SK-N-SH (cell line): ENCODE measurements around the gene SPRED2. TPM values are rescaled to one million over a fixed set of nuclear protein-coding genes. Genes with fewer than 3 reads are reported as not detected.

ENCODE experiments used
- CTCF ChIA-PET: fragments of 300-600, 350-600 bp; formaldehyde crosslinking; extraction: SDS; loops from one replicate; lab custom pipeline; 2021; lab: Yijun Ruan, JAX
- POLR2A ChIA-PET: fragments of 350-600 bp; sonication (Branson Sonifier 250); formaldehyde crosslinking; extraction: SDS; loops from one replicate; lab custom pipeline; 2020; ENCODE audit warnings: antibody characterized with exemption, inconsistent platforms; lab: Yijun Ruan, JAX
- DNase-seq: peaks from one replicate; pipeline ENCODE4 v3.0.0; 2012
- H2AFZ ChIP-seq: fragments of 200-600 bp; sonication (generic); 2 replicates; pipeline ENCODE4 v1.8.1; 2016; ENCODE audit warnings: antibody characterized with exemption, mild to moderate bottlenecking, low read depth
- H3F3A ChIP-seq: fragments of 200-600 bp; sonication (generic); replicated peaks from 2 replicates; pipeline ENCODE3; 2016; ENCODE audit warnings: antibody characterized with exemption, mild to moderate bottlenecking; ENCODE audit not compliant: insufficient read depth
- H3K27ac ChIP-seq, 2 experiments: fragments of 200-500 bp in 1 of 2; fragments of 200-600 bp in 1 of 2; sonication (Bioruptor generic) in 1 of 2; sonication (generic), shearing (Covaris generic) in 1 of 2; 2 replicates each; pipeline versions ENCODE4 v1.5.1 to v1.6.1; 2014 to 2016; ENCODE audit warnings: low read depth in 2 of 2, inconsistent platforms in 1 of 2, low read length in 1 of 2, mild to moderate bottlenecking in 1 of 2, mixed read lengths in 1 of 2
- H3K27me3 ChIP-seq: fragments of 200-600 bp; sonication (generic), shearing (Covaris generic); 2 replicates; pipeline ENCODE4 v1.6.1; 2016; ENCODE audit warnings: mixed run types; ENCODE audit not compliant: insufficient read depth
- H3K36me3 ChIP-seq, 2 experiments: fragments of 200-500 bp in 1 of 2; fragments of 200-600 bp in 1 of 2; sonication (Bioruptor generic) in 1 of 2; sonication (generic) in 1 of 2; replicated peaks in 1 of 2; 2 replicates each; pipeline versions ENCODE3 to v1.5.1; 2014 to 2016; ENCODE audit warnings: low read length in 1 of 2, mild to moderate bottlenecking in 1 of 2; ENCODE audit not compliant: insufficient read depth in 2 of 2, control insufficient read depth in 1 of 2
- H3K4me1 ChIP-seq, 2 experiments: fragments of 200-500 bp in 1 of 2; fragments of 200-600 bp in 1 of 2; sonication (Bioruptor generic) in 1 of 2; sonication (generic), shearing (Covaris generic) in 1 of 2; 2 replicates each; pipeline versions ENCODE4 v1.5.1 to v1.6.1; 2014 to 2016; ENCODE audit warnings: low read depth in 1 of 2, low read length in 1 of 2, mixed run types in 1 of 2; ENCODE audit not compliant: insufficient read depth in 2 of 2, control insufficient read depth in 1 of 2
- H3K4me2 ChIP-seq: fragments of 200-600 bp; sonication (generic), shearing (Covaris generic); 2 replicates; pipeline ENCODE4 v1.6.1; 2017; ENCODE audit warnings: mixed run types
- H3K4me3 ChIP-seq, 2 experiments: fragments of 200-500 bp in 1 of 2; fragments of 200-600 bp in 1 of 2; sonication (Bioruptor generic) in 1 of 2; sonication (generic), shearing (Covaris generic) in 1 of 2; 2 replicates each; pipeline versions ENCODE4 v1.5.1 to v1.8.1; 2014 to 2016; ENCODE audit warnings: low read depth in 2 of 2, inconsistent platforms in 1 of 2, low read length in 1 of 2, mild to moderate bottlenecking in 1 of 2, mixed read lengths in 1 of 2, moderate library complexity in 1 of 2
- H3K79me2 ChIP-seq: fragments of 200-600 bp; sonication (generic); 2 replicates; pipeline ENCODE4 v1.8.1; 2017; ENCODE audit warnings: mild to moderate bottlenecking; ENCODE audit not compliant: insufficient read depth
- H3K9ac ChIP-seq: fragments of 200-600 bp; sonication (generic); 2 replicates; pipeline ENCODE4 v1.6.1; 2017; ENCODE audit warnings: mixed run types
- H3K9me2 ChIP-seq: fragments of 200-600 bp; sonication (generic); 2 replicates; pipeline ENCODE4 v1.6.1; 2017; ENCODE audit warnings: mixed run types
- H3K9me3 ChIP-seq: fragments of 200-600 bp; sonication (generic); 2 replicates; pipeline ENCODE4 v1.6.1; 2017; ENCODE audit warnings: mixed run types, mild to moderate bottlenecking, moderate library complexity
- H4K20me1 ChIP-seq: fragments of 200-600 bp; sonication (generic); 2 replicates; pipeline ENCODE4 v1.6.1; 2017; ENCODE audit warnings: mild to moderate bottlenecking, mixed run types; ENCODE audit not compliant: insufficient read depth
- ELF1 ChIP-seq: IDR thresholded peaks from 2 replicates; pipeline ENCODE4 v1.4.0; 2012
- EP300 ChIP-seq, 2 experiments: IDR thresholded peaks; 2 replicates each; pipeline versions ENCODE4 v1.4.0 to v1.6.1; 2012; ENCODE audit warnings: borderline replicate concordance in 1 of 2, low read depth in 1 of 2, low read length in 1 of 2
- FOXM1 ChIP-seq: IDR thresholded peaks from 2 replicates; pipeline ENCODE4 v1.4.0; 2012; ENCODE audit warnings: low read depth, mild to moderate bottlenecking
- GATA2 ChIP-seq: sonication (generic); formaldehyde crosslinking; IDR thresholded peaks from 2 replicates; pipeline ENCODE4 v1.5.0; 2020; ENCODE audit warnings: mild to moderate bottlenecking, missing genetic modification reagents
- MEF2A ChIP-seq: IDR thresholded peaks from 2 replicates; pipeline ENCODE4 v1.4.0; 2012; ENCODE audit warnings: low read depth, borderline replicate concordance
- MXI1 ChIP-seq: IDR thresholded peaks from 2 replicates; pipeline ENCODE4 v1.6.1; 2012; ENCODE audit warnings: mild to moderate bottlenecking, low read depth, low read length, improper control_type of control experiment
- NFIC ChIP-seq: IDR thresholded peaks from 2 replicates; pipeline ENCODE4 v1.4.0; 2012; ENCODE audit warnings: borderline replicate concordance
- NRF1 ChIP-seq: IDR thresholded peaks from 2 replicates; pipeline ENCODE4 v1.6.1; 2012; ENCODE audit warnings: low read depth, mild to moderate bottlenecking, low read length
- REST ChIP-seq: IDR thresholded peaks from 2 replicates; pipeline ENCODE4 v1.6.1; 2012; ENCODE audit warnings: mild to moderate bottlenecking, low read depth, low read length, moderate library complexity
- SIN3A ChIP-seq: IDR thresholded peaks from 2 replicates; pipeline ENCODE4 v1.6.1; 2012; ENCODE audit warnings: low read depth, mild to moderate bottlenecking, low read length, moderate library complexity, borderline replicate concordance
- SMC3 ChIP-seq: IDR thresholded peaks from 2 replicates; pipeline ENCODE4 v1.6.1; 2012; ENCODE audit warnings: low read depth, low read length, improper control_type of control experiment
- TCF12 ChIP-seq: IDR thresholded peaks from 2 replicates; pipeline ENCODE4 v1.4.0; 2012
- TEAD4 ChIP-seq: IDR thresholded peaks from 2 replicates; pipeline ENCODE4 v1.4.0; 2012; ENCODE audit warnings: mild to moderate bottlenecking, borderline replicate concordance; ENCODE audit not compliant: insufficient read depth
- USF2 ChIP-seq: fragments of 150-350 bp; IDR thresholded peaks from 2 replicates; pipeline ENCODE4 v1.6.1; 2017; ENCODE audit warnings: antibody characterized with exemption, low read length, low read depth, borderline replicate concordance
- YY1 ChIP-seq: IDR thresholded peaks from 2 replicates; pipeline ENCODE4 v1.4.0; 2012; ENCODE audit warnings: low read depth, mild to moderate bottlenecking
- WGBS: methylation state at CpG from one replicate; pipeline ENCODE4 v1.1.6; 2017; ENCODE audit warnings: low lambda C conversion rate; 5-methylcytosine and 5-hydroxymethylcytosine counted together
- polyA plus RNA-seq, 3 experiments: library from polyadenylated mRNA; depleted of rRNA; stranded (reverse); fragments of >200 nt; gene quantifications; 2 replicates each; pipeline ENCODE4 v1.2.3, GENCODE V29; 2012
- TF ChIP-seq, protein P1 (sequence below): IDR thresholded peaks from 2 replicates; pipeline ENCODE4 v1.4.0; 2012; ENCODE audit warnings: low read depth, borderline replicate concordance
- TF ChIP-seq, protein P2 (sequence below): IDR thresholded peaks from 2 replicates; pipeline ENCODE4 v1.4.0; 2012; ENCODE audit warnings: low read depth
- TF ChIP-seq, protein P3 (sequence below): IDR thresholded peaks from 2 replicates; pipeline ENCODE4; 2012
- TF ChIP-seq, protein P4 (sequence below): fragments of 200-600 bp; sonication (generic); IDR thresholded peaks from 2 replicates; pipeline ENCODE4 v1.6.1; 2017; ENCODE audit warnings: antibody characterized with exemption, mild to moderate bottlenecking, moderate library complexity

Gene SPRED2
- polyA plus RNA-seq, 1 of the 3 experiments (the other 2 are of a cell fraction) = 21.9 TPM

- TF ChIP-seq NRF1 (no peak), TCF12 (no peak), MEF2A (no peak), MXI1 (peak; percentile 23), SIN3A (no peak), USF2 (no peak), GATA2 (peak; percentile 71), SMC3 (no peak)
- TF ChIP-seq, protein P1, sequence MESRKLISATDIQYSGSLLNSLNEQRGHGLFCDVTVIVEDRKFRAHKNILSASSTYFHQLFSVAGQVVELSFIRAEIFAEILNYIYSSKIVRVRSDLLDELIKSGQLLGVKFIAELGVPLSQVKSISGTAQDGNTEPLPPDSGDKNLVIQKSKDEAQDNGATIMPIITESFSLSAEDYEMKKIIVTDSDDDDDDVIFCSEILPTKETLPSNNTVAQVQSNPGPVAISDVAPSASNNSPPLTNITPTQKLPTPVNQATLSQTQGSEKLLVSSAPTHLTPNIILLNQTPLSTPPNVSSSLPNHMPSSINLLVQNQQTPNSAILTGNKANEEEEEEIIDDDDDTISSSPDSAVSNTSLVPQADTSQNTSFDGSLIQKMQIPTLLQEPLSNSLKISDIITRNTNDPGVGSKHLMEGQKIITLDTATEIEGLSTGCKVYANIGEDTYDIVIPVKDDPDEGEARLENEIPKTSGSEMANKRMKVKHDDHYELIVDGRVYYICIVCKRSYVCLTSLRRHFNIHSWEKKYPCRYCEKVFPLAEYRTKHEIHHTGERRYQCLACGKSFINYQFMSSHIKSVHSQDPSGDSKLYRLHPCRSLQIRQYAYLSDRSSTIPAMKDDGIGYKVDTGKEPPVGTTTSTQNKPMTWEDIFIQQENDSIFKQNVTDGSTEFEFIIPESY = no peak
Observed at GRCh38 chr2:65431421-65432226, 775 bp downstream of the SPRED2 start (continued).

- peaks cover 51% of the 10 kb centered on the region for H4K20me1 ChIP-seq
- peak overlapping the region; percentile 94 for H3K4me2 ChIP-seq
- ChIA-PET CTCF (interaction anchor here (0.9 to 6.8 kb wide), 5 partner anchors 28 to 165 kb away, joined by 3 to 30 read pairs (median 4); no protein-coding TSS in a partner anchor), POLR2A (no interaction called here)
- H3K27ac ChIP-seq = peak overlapping the region; percentile 76 to 89; a peak in 3 of 4 replicates
- H3K36me3 ChIP-seq = peaks cover 2 to 7% of the 10 kb centered on the region in 2 experiments
- no peaks in the 10 kb centered on the region for H3K9me2 ChIP-seq
- H3F3A ChIP-seq = peaks cover 20% of the 10 kb centered on the region
- H3K9me3 ChIP-seq = no peaks in the 10 kb centered on the region
- H3K4me3 ChIP-seq = peak overlapping the region; percentile 91 to 92
- peak overlapping the region; percentile 39; the same call in 1 of the 2 replicates for H2AFZ ChIP-seq
- peak; percentile 75 for DNase-seq
- H3K27me3 ChIP-seq = no peaks in the 10 kb centered on the region
- peaks cover 0 to 14% of the 10 kb centered on the region in 2 experiments; a peak in 2 of 4 replicates for H3K4me1 ChIP-seq
- WGBS = 3% methylated on average over 23 of the region's 95 CpGs
- peaks cover 73% of the 10 kb centered on the region for H3K79me2 ChIP-seq
- H3K9ac ChIP-seq = peak overlapping the region; percentile 93
- TF ChIP-seq TEAD4 = no peak
- TF ChIP-seq NFIC = no peak
- no peak for TF ChIP-seq EP300 (IDR thresholded peaks at IDR 0.05; ENCODE audit: borderline replicate concordance in 1 of 2, low read depth in 1 of 2, low read length in 1 of 2)
- no peak for TF ChIP-seq SIN3A
- TF ChIP-seq MEF2A = no peak
- TF ChIP-seq, protein P2, sequence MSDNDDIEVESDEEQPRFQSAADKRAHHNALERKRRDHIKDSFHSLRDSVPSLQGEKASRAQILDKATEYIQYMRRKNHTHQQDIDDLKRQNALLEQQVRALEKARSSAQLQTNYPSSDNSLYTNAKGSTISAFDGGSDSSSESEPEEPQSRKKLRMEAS = peak; percentile 12; the same call in 1 of the 2 replicates
- TF ChIP-seq, protein P3, sequence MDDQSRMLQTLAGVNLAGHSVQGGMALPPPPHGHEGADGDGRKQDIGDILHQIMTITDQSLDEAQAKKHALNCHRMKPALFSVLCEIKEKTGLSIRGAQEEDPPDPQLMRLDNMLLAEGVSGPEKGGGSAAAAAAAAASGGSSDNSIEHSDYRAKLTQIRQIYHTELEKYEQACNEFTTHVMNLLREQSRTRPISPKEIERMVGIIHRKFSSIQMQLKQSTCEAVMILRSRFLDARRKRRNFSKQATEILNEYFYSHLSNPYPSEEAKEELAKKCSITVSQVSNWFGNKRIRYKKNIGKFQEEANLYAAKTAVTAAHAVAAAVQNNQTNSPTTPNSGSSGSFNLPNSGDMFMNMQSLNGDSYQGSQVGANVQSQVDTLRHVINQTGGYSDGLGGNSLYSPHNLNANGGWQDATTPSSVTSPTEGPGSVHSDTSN = no peak
- TF ChIP-seq FOXM1 = no peak
- TF ChIP-seq REST = no peak
- TF ChIP-seq YY1 = no peak
- TF ChIP-seq ELF1 = no peak
- TF ChIP-seq, protein P4, sequence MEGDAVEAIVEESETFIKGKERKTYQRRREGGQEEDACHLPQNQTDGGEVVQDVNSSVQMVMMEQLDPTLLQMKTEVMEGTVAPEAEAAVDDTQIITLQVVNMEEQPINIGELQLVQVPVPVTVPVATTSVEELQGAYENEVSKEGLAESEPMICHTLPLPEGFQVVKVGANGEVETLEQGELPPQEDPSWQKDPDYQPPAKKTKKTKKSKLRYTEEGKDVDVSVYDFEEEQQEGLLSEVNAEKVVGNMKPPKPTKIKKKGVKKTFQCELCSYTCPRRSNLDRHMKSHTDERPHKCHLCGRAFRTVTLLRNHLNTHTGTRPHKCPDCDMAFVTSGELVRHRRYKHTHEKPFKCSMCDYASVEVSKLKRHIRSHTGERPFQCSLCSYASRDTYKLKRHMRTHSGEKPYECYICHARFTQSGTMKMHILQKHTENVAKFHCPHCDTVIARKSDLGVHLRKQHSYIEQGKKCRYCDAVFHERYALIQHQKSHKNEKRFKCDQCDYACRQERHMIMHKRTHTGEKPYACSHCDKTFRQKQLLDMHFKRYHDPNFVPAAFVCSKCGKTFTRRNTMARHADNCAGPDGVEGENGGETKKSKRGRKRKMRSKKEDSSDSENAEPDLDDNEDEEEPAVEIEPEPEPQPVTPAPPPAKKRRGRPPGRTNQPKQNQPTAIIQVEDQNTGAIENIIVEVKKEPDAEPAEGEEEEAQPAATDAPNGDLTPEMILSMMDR = peak; percentile 9; the same call in 1 of the 2 replicates
Observed at GRCh38 chr2:65430603-65431420, 1.6 kb downstream of the SPRED2 start.
